NCI-H1694 (cell line): Measurements from ENCODE around the gene SORCS2.

Experiments used
- DNase-seq: peaks from one replicate; lab custom pipeline; 2025; lab: John Stamatoyannopoulos, UW

The SORCS2 gene

DNA sequence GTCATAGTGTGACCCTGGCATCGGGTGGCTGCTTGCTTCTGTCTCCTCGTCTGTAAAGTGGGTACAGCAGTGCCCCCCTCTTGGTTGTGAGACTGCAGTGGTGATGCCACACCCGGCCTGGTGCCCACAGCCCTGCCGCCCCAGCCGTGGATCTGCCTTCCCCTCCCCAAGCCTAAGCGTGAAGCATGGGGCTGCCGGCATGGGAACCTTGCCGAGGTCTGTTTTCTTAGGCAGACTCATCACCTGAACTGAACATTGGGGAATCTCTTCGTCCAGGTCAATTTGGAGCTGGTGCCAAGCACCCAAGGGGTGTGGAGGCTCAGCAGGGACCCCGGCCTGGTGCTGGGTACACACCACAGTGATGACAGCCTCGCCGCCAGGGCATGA, 134.0 kb downstream of the SORCS2 start:
- no peak for DNase-seq

DNA sequence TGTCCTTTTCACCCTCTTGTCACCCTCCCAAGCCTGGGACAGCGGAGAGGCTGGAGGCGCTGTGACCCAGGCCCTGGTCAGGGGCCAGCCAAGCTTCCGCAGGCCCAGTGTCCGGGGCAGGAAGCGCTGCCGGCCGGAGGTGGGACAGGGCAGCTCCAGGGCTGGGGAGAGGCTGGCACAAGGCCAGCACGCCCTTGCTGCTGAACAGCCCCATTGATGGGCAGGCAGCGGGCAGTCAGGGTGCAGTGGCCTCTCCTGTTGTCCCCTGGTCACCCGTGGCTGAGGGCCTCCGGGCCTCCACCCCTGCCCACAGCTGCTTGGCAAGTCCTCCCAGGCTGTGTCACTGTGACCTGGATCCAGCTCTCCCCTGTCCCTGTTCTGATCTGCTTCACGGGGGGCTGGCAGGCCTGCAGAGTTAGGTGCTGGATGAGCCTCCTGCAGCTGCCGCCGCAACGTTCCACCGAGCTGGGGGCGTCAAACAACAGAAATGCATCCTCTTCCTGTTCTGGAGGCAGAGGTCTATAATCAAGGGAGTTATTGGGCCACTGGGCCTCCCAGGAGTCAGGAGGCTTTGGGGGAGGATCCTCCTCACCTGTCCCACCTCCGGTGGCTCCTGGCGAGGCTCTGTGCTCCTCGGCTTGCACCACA, 134.5 kb downstream of the SORCS2 start:
- DNase-seq: no peak

DNA sequence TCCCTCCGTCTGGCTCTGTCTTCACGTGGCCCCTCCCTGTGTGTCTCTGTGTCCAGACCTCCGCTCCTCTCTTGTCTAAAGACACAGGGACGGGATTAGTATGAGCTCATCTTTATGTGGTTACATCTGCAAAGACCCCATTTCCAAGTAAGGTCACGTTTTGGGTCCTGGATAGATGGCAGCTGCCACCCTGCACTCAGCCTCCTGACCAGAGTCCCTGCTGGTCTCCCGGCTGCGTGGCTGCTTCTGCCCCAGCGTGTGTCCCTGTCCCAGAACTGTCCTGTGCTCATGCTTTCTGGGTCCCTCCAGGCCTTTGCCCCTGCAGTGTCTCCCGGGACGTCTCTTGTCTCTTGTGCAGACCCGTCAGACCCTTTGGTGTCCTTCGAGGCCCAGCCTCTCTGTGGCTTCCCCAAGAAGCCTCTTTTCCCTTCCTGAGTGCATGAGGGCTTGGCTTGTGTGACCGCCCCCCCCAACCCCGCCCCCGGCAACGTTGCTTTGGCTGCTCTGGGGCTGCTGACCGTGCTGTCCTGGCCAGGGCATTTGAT, 135.1 kb downstream of the SORCS2 start:
- DNase-seq: no peak

DNA sequence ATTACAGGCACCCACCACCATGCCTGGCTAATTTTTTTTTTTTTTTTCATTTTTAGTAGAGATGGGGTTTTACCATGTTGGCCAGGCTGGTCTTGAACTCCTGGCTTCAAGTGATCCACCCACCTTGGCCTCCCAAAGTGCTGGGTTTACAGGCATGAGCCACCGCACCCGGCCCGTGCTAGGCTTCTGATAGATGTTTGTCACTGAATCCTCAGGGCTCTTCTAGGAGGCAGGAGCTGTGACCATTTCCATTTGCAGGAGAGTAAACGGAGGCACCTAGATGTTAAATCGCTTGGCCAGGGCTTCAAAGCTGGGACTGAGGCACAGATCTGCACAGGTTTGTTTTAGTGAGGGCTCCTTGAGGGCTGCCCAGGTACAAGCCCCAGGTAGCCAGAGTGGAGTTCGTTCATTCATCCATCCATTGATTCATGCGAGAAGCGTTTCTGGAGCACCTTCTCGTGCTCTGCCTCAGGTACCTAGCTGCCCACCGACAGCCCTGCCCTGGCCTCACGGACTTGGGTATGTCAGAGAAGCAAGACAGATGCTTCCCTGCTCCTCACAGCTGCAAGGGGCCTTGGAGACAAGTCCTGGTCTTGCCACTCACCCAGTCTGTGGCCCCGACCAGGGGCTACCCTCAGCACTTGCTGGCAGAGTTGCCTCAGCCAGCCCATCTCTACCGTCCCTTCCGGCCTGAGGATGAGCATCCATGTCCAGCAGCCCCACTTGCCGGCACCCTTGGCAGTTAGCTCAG, 136.0 kb downstream of the SORCS2 start:
- no peak for DNase-seq

DNA sequence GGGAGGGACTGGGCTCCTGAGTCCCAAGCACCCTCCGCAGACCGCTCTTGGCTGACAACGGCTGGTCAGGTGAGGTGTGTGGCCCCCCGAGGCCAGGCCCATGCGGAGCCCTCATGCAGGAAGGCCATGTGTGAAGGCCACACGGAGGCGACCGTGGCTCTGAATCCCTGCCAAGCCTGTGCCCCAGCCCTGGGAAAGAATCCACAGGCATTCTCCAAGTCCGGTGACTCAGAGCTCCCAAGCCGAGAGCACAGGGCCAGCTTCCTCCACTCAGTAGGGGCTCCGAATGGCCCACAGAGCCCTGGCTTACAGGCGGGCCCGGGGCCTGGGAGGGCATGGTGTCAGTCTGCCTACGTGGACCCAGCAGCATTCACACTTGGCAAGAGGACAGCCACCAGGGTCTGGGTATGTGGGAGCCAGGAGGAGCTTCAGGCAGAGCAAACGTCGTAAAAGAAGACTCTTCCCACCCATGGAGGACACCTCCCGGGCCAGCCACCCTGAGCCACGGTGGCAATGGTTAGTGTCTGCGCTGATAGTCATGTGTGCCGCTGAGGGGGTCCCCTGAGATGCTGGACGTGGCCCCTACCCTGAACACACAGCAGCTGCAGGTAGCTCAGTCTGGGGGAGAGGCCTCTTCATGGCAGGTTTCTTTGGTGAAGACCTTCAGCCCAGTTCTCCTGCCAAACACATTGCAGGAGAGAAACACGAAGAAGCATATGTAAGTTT, 136.7 kb downstream of the SORCS2 start:
- no peak for DNase-seq

DNA sequence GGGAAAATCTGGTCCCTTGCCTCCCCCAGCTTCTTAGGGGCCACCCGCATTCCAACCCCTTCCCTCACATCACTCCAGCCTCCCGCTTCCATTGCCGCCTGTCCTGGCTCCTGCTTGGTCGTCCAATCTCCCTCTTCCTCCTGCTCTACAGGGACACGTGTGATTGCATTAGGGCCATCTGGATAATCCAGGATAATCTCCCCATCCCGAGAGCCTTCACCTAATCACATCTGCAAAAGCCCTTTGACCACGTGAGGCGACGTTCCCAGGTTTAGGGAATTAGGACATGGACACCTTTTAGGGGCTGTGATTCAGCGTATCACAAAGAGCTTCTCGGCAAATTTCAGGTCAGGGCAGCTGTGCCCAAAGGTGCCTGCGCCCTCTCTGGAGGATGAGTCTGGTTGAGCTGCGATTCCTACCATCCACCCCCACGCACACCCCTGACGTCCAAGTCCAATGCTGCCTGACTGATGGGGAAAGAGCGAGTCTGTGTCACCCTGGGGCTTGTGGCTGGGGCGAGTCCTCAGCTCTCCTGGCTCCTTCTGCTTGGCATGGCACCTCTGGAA, 137.8 kb downstream of the SORCS2 start:
- DNase-seq: no peak

DNA sequence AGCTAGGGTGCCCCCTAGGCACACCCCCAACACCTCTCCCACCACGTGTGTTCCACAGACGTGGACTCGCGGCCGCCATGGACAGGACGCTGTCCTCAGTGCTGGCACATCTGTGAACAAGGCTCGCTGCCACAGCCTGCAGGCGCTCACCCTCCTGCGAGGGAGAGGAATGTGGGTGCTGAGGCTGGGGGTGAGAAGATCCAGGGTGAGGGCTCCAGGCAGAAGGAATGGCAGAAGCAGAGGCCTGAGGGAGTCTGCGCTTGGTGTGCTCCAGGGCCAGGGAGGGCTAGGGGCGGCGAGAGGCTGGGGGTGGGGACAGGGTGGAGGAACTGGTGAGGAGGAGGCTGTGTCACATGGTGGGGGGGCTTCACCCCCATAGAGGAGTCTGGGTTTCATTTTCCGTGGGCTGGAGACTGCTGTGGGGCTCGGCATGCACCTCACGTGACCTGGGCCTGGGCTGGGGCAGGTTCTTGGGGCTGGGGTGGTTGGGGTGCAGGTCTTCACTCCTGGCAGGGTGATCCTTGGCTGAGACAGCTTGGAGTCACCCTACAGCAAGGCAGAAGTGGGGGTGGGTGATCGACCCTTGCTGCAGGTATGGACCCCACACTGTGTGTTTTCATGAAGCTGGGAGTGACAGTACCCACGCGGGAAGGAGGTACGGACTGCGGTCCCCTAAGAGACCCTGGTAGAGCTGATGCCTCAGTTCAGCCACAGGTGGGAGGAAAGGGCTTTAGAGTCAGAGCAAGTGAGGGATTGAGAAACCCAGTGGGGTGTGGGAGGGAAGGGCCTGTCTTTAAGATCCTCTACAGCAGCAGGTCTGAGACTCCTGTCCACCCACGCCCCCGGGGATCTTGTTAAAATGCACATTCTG, 138.7 kb downstream of the SORCS2 start:
- DNase-seq: no peak

DNA sequence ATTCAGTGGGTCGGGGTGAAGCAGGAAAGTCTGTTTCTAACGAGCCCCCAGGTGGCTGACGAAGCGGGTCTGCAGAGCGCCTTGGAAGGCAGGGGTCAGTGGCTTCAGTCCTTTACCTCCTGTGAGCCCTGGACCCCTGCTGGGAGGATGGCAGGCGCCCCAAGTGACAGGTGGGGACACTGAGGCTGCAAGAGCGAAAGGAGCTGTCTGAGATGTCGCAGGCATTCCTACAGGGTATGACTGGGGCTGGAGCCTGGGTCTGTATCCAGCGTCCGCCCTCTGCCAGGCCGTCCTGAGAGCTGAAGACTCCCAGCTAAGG, 139.3 kb downstream of the SORCS2 start:
- no peak for DNase-seq

DNA sequence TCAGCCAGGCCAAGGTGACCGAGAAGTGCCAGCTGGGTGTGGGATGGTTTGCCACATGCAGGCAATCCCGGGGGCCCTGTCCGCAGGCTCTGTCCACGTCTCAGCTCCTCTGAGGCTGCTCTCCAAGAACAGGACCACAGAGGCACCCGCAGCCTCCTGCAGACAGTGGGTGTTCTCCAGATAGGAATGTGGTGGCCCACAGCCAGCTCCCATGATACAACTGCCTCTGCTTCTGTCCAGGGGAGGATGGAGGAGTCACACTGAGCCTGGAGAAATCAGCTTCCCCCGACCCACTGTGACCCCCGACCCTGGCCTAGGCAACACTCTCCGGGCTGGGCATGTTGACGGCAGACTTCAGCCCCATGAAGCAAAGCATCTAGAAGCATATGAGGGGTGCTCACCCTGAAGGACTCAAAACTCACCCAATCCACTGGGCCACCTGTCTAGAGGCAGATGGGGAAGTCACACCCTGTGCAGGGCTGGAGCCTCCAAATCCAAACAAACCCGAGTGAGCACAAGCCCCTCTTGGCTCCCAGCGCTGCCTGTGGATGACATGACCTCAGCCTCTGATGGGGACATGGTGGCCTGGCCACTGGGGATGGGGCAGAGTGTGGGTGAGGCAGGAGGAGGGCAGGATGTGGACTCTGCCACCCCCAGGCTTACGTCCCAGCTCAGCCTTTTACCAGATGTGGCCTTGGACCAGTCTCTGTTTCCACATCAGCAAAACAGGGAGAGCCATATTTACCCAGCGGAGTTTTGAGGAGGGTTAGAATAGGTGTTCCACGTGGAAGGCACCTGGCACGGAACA, 140.1 kb downstream of the SORCS2 start:
- DNase-seq: no peak

DNA sequence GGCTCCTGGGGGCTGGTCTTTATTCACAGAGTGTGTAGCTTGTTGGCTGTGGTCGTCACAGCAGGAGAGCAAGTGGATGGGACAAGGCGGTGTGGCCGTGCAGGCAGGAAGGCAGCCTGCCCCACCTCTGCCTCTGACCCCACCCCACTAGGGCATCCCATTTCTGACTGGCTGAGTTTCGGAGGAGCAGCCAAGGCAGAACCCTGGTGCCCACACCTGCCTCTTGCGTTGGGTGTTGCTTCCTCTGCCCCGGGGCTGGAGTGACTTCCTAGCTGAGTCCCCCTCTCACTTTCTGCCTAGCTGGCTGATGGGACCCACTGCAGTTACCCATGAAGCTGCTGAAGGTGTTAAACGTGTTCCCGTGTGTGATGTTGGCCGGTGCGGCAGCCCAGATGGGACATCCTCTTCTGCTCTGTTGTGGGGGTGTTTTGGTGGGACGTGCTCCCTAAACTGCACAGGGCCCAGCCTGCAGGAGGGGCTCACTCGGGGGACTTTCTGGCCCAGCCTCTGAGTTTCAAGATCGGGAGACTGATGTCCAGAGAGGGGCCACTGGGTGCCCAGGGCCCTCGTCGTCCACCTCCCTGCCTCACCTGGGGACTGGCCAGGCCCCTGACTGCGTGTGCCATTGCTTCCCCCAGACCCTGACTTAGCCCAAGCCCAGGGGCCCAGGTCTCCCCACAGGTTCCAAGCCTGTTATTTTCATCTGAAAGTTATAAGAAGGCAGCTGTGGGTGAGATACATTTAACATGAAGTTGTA, 140.9 kb downstream of the SORCS2 start:
- no peak for DNase-seq

DNA sequence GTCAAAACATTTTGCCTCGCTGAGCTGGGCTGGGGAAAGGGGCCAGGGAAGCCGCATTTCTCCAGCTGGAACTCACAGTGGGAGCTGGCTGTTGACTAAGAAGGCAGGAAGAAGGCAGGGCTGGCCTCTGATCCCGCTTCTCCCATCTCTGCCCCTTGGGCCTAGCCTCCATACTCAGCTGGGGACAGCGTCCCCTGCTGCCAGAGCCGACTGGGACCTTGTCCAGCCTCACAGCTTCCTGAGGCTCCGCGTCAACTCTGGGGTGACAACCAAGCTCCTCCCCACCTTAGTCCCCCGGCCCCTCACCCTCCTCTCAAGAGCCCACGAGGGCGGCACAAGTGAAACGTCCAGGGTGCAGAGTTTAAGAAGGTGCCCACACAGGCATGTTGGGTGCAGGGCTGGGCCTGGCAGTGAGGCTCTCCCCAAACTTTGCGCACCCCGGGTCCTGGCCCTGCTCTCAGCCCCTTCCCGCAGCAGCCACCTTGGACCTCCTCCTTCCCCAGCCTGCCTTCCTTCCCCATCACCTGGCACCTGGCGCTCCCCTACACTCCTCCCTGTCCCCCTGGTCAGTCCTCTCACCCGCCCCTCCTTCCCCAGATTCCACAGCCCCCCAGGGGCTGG, 141.6 kb downstream of the SORCS2 start:
- DNase-seq: no peak

DNA sequence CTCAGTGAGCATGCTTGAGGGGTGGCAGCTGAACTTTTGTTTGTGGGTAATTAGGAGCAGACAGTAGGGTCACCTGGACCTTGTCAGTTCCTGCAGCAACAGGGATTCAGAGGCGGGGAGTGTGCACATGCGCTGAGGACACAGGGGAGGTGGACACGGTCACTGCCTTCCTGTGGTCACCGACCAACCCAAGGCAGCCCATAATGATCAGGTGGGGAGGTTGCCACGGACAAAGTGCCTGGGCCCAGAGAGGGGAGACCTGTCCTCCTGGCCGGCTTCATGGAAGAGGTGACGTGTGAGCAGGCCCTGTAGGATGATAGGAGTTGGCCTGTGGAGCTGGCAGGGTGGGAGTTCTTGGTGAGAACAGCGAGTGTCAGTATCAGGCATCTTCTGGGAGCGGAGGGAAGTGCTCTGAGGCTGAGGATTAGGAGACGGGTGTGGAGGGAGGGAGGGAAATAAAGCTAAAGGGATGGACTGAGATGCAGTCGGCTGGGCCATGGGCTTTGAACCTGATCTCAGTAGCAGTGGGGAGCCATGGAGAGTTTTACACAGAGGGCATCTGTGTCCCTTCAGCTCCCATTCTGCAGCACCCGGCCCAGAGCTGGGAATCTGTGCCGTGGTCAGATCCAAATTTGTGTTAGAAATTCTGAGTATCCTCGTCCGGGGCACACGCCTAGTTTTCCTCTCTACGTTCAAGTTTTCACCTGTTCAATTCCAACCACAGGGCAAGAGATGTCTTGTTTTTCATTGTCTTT, 142.4 kb downstream of the SORCS2 start:
- DNase-seq: no peak

DNA sequence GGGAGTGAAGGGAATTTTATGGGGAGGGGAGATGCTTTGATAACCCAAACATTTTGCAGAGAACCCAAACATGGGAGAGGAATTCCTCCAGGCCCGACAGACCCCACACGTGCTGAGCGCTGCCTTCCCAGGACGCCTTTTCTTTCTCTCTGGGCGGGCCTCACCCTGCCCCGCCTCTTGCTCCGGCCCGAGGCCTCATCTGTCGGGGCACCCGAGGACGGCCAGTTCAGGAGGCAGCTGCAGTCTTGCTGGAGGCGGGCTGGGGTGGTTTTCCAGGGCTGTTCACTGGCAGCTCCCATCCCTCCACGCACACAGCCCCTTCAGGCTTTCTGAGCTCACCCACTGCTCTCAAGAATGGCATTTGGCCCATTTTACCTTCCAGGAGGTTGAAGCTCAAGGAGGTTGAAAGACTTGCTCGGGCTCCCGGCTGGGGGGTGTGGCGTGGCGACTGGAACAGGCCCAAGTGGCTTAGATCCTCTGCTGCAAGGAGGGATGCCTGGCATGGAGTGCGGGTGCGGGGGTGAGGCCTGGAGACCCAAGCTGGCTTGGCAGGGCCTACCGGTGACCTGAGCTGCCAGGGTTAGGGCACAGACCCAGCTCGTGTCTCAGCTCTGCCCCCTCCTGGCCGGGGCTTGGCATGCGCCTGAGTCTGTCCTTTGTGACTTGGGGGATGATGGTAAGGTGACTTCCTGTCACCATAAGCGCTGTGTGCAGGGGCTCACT, 143.2 kb downstream of the SORCS2 start:
- peak; percentile 20 for DNase-seq

DNA sequence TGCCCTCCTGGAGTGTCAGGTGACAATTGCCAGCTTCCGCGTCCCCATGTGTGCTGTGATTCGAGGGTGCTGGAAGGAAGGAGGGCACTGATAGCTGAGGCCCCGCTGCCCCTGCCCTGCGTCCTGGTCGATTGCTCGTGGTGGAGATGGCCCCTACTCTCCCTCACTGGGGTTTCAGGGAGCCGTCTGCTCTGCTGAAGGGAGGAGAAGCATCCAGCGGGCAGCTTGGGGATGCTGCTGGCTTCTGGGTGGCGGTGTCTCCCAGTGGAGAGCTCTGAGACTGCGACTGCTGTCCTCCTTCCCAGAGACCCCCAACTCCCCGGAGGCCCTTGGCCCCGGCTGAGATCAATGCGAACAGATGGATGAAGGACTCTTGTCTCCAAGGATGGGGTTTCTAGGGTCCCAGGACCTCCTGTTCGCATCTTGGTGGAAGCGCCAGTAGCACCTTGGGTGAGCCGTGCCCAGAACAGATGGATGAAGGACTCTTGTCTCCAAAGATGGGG, 143.8 kb downstream of the SORCS2 start:
- no peak for DNase-seq

DNA sequence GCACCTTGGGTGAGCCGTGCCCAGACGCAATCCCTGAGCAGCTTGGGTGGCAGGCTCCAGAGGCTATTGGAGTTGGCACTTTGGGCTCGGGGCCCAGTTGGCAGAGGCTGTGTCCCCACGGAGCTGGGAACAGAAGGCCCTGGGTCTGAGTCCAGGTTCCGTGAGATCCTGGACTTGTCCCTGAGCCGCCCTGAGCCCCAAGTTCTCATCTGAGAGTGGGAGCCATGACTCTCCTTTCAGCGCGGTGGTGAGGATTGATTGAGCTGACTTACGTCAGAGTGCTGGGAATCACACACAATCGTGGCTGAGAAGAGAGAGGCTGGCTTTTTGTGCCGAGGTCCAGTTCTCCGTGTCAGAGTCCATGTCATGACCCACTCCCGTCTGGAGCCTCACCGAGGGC, 144.4 kb downstream of the SORCS2 start:
- DNase-seq: no peak

DNA sequence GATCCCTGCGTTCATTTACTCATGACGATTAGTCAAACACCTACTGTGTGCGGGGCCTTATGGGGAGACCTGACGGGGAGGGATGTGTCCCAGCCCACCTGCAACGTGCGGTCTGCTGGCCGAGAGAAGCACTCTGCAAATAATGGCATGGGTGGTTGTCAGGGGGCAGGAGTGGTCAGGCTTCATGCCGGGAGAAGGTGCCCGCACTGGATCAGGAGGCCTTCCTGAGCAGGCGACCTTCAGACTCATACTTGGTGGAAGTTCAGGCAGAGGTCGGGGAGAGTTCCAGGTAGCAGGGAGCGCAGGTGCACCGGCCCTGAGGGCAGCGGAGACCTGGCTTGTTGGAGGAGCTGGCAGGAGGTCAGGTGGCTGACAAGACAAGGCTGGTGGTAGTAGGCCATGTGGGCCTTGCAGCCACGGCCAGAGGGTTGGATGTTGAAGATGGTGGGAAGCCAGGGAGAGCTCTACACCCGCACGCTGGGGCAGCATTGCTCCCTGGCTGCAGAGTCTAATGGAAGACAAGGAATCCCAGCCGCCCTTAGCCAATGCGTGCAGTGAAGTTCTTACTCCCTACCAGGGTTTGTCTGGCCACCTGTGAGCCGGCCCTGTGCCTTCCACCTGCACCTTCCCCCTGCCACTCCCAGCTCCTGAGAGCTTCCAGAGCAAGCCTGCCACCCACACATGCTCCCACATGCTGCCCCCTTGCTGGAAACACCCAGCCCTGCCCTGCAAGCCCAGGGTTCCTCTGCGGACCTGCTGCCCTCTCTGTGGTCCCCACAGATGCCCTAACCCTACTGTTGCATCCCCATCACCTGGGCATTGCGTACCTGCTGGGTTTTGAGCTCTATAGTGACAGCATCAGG, 145.1 kb downstream of the SORCS2 start:
- DNase-seq: no peak

DNA sequence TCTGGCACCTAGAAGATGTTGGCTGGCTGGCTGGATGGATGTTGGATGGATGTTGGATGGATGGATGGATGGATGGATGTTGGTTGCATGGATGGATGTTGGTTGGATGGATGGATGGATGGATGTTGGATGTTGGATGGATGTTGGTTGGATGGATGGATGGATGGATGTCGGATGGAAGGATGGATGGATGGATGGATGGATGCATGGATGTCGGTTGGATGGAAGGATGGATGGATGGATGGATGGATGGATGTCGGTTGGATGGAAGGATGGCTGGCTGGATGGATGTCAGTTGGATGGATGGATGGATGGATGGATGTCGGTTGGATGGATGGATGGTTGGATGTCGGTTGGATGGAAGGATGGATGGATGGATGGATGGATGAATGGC, 145.7 kb downstream of the SORCS2 start:
- no peak for DNase-seq
